Caco-2 (cell line): ENCODE results near the gene CAPZB. TPM values are rescaled to one million over a fixed set of nuclear protein-coding genes. Genes with fewer than 3 reads are reported as not detected.

Source experiments
- BruUV-seq: library from RNA; stranded (reverse); fragments of 400-500 nt; replicated peaks from 2 replicates; lab custom pipeline; 2021; lab: Mats Ljungman, UMichigan
- CTCF ChIA-PET: fragments of 300-600 bp; sonication (Branson Sonifier 250); formaldehyde crosslinking; loops from one replicate; lab custom pipeline; 2022; ENCODE audit warnings: antibody characterized with exemption; lab: Charles Lee
- POLR2A ChIA-PET: fragments of 300-600 bp; sonication (Branson Sonifier 250); formaldehyde crosslinking; loops from one replicate; lab custom pipeline; 2022; ENCODE audit warnings: antibody characterized with exemption; lab: Charles Lee
- DNase-seq, 2 experiments: peaks; one replicate each; pipeline versions ENCODE4 v3.0.0 to v3.0.0-alpha.2; 2020 to 2022
- H3K27me3 ChIP-seq: replicated peaks from 2 replicates; pipeline ENCODE4 v1.6.0; 2011; ENCODE audit warnings: low read length; ENCODE audit not compliant: control insufficient read depth, insufficient read depth
- H3K36me3 ChIP-seq: 2 replicates; pipeline ENCODE4 v1.5.1; 2011; ENCODE audit warnings: low read length; ENCODE audit not compliant: control insufficient read depth, insufficient read depth
- H3K4me1 ChIP-seq: fragments of 250-450 bp; sonication (Bioruptor Pico); 2 replicates; pipeline ENCODE4 v1.5.1; 2020; ENCODE audit warnings: mild to moderate bottlenecking
- H3K4me3 ChIP-seq: 2 replicates; pipeline ENCODE4 v1.5.1; 2011; ENCODE audit warnings: low read depth, mild to moderate bottlenecking, control low read depth, low read length
- H3K9me3 ChIP-seq: fragments of 250-450 bp; sonication (Bioruptor Pico); 2 replicates; pipeline ENCODE4 v1.5.1; 2020; ENCODE audit warnings: mild to moderate bottlenecking, moderate library complexity
- H3K27ac Mint-ChIP-seq: one replicate; pipeline ENCODE4 v1.8.0; 2022; ENCODE audit warnings: mixed read lengths; ENCODE audit not compliant: unreplicated experiment
- H3K27me3 Mint-ChIP-seq: one replicate; pipeline ENCODE4 v1.8.0; 2022; ENCODE audit warnings: mixed read lengths; ENCODE audit not compliant: insufficient read depth, unreplicated experiment
- H3K36me3 Mint-ChIP-seq: one replicate; pipeline ENCODE4 v1.8.0; 2022; ENCODE audit warnings: mild to moderate bottlenecking, mixed read lengths; ENCODE audit not compliant: insufficient read depth, unreplicated experiment
- H3K4me1 Mint-ChIP-seq: one replicate; pipeline ENCODE4 v1.8.0; 2022; ENCODE audit warnings: low read depth, mixed read lengths; ENCODE audit not compliant: unreplicated experiment
- H3K4me3 Mint-ChIP-seq: one replicate; pipeline ENCODE4 v1.8.0; 2022; ENCODE audit warnings: mild to moderate bottlenecking, moderate library complexity, mixed read lengths; ENCODE audit not compliant: unreplicated experiment
- H3K9me3 Mint-ChIP-seq: one replicate; pipeline ENCODE4 v1.8.0; 2022; ENCODE audit warnings: mixed read lengths; ENCODE audit not compliant: unreplicated experiment
- CTCF ChIP-seq, 2 experiments: fragments of 200-600 bp in 1 of 2; IDR thresholded peaks; 1 replicate in 1 of 2; 2 replicates in 1 of 2; pipeline versions ENCODE4 v1.5.1 to v1.8.0; 2011 to 2022; ENCODE audit warnings: antibody characterized with exemption in 1 of 2, control low read depth in 1 of 2, inconsistent platforms in 1 of 2, low read depth in 1 of 2, low read length in 1 of 2, mild to moderate bottlenecking in 1 of 2, moderate library complexity in 1 of 2; ENCODE audit not compliant: insufficient read depth in 1 of 2, severe bottlenecking in 1 of 2, unreplicated experiment in 1 of 2
- intact Hi-C: fragments of 100-400 bp; cut with micrococcal nuclease; formaldehyde crosslinking; loops from one replicate; pipeline ENCODE4 v1.10.0; 2022; ENCODE audit not compliant: unreplicated experiment
- total RNA-seq: library from RNA; stranded (reverse); gene quantifications from 2 replicates; pipeline ENCODE4 v1.2.3, GENCODE V29; 2022

Gene CAPZB
- total RNA-seq, 1 experiment from 2014 or later, result 205 TPM

DNA sequence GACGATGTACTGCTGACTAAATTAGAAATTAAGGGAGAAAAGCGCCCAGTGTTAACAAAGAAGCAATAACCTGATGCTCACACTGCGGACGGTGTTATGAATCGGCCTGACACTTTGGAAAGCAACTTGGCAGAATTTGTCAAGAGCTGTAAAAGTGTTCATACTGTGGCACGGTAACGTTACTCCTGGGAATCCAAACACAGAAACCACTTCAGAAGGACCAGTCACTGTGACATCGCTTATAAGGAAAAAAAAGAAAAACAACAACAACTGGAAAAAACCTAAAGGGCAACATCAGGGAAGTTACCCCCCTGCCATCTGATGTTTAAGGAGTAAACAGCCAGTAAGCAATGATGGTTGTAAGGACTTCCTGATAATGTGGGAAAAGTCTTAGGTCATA, 27.7 kb downstream of the CAPZB start:
- intact Hi-C loops, result no loop called here
- H3K4me1 ChIP-seq, result no peaks in the 10 kb centered on the region
- Mint-ChIP-seq H3K4me3 (no peak overlapping the region), H3K36me3 (peaks cover 10% of the 10 kb centered on the region), H3K27me3 (no peaks in the 10 kb centered on the region), H3K9me3 (no peaks in the 10 kb centered on the region), H3K4me1 (peaks cover 6% of the 10 kb centered on the region), H3K27ac (no peak overlapping the region)
- POLR2A ChIA-PET, result no interaction called here
- DNase-seq, result no peak
- no peak overlapping the region for H3K4me3 ChIP-seq
- H3K27me3 ChIP-seq, result no peaks in the 10 kb centered on the region
- TF ChIP-seq CTCF (IDR thresholded peaks at IDR 0.05; ENCODE audit: insufficient read depth in 1 of 2, low read depth in 1 of 2, low read length in 1 of 2, severe bottlenecking in 1 of 2, unreplicated experiment in 1 of 2), result no peak
- no peaks in the 10 kb centered on the region for H3K9me3 ChIP-seq
- no TSS peak for BruUV-seq
- no peaks in the 10 kb centered on the region for H3K36me3 ChIP-seq
- CTCF ChIA-PET, result interaction anchor here (1.1 kb wide), 1 partner anchor 15 kb away, joined by 3 read pairs; no protein-coding TSS in a partner anchor

- Mint-ChIP-seq H3K4me3 (no peak overlapping the region), H3K9me3 (no peaks in the 10 kb centered on the region), H3K27ac (no peak overlapping the region), H3K27me3 (no peaks in the 10 kb centered on the region), H3K36me3 (peaks cover 10% of the 10 kb centered on the region), H3K4me1 (peaks cover 6% of the 10 kb centered on the region)
- intact Hi-C loops, result no loop called here
- Histone ChIP-seq H3K36me3 (no peaks in the 10 kb centered on the region), H3K4me3 (no peak overlapping the region), H3K4me1 (no peaks in the 10 kb centered on the region), H3K9me3 (no peaks in the 10 kb centered on the region), H3K27me3 (no peaks in the 10 kb centered on the region)
- no TSS peak for BruUV-seq
- no peak for DNase-seq
- TF ChIP-seq CTCF (IDR thresholded peaks at IDR 0.05; ENCODE audit: insufficient read depth in 1 of 2, low read depth in 1 of 2, low read length in 1 of 2, severe bottlenecking in 1 of 2, unreplicated experiment in 1 of 2), result no peak
- ChIA-PET CTCF (interaction anchor here (0.6 kb wide), 1 partner anchor 30 kb away, joined by 3 read pairs; no protein-coding TSS in a partner anchor), POLR2A (no interaction called here)
Measured at GRCh38 chr1:19456968-19457441, 28.3 kb downstream of the CAPZB start.

DNA sequence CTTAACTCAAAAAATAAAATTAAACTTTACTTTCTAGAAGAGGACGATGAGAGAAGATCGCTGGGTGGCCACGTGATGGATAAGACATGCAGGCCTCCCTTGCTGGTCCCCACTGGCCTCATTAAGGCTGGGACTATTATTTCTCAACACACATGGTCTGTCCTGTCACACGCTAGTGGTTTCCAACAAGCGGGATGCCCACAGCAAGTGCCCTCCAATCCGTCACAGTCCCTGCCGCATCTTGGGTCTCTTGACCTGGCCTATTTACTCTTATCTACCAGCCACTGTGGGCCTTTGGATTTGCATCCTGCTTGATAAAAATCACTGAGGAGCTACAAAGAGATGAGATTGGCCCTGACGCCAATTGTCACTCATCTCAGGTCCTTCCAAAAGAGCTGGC, 30.0 kb downstream of the CAPZB start:
- H3K27ac Mint-ChIP-seq, result no peak overlapping the region
- no peak for DNase-seq
- Histone ChIP-seq H3K4me1 (no peaks in the 10 kb centered on the region), H3K27me3 (no peaks in the 10 kb centered on the region), H3K9me3 (no peaks in the 10 kb centered on the region), H3K36me3 (no peaks in the 10 kb centered on the region), H3K4me3 (no peak overlapping the region)
- TF ChIP-seq CTCF (IDR thresholded peaks at IDR 0.05; ENCODE audit: insufficient read depth in 1 of 2, low read depth in 1 of 2, low read length in 1 of 2, severe bottlenecking in 1 of 2, unreplicated experiment in 1 of 2), result no peak
- peaks cover 10% of the 10 kb centered on the region for H3K36me3 Mint-ChIP-seq
- POLR2A ChIA-PET, result no interaction called here
- H3K27me3 Mint-ChIP-seq, result no peaks in the 10 kb centered on the region
- CTCF ChIA-PET, result no interaction called here
- no TSS peak for BruUV-seq
- peaks cover 6% of the 10 kb centered on the region for H3K4me1 Mint-ChIP-seq
- intact Hi-C loops, result no loop called here
- no peak overlapping the region for H3K4me3 Mint-ChIP-seq
- H3K9me3 Mint-ChIP-seq, result no peaks in the 10 kb centered on the region
